ENCODE measurements around the gene S100A6.

Gene S100A6

GRCh38 chr1:153485863-153486262 is 49.9 kb downstream of the S100A6 start:
- Histone ChIP-seq H3K9me3 (ENCODE audit: low read length) (no peaks in the 10 kb centered on the region), H3K27ac (ENCODE audit: low read depth, low read length) (no peak overlapping the region), H3K9ac (ENCODE audit: low read length) (no peak overlapping the region)

More at GRCh38 chr1:153485863-153486262, 49.9 kb downstream of the S100A6 start:
- Histone ChIP-seq H3K36me3 (ENCODE audit: insufficient read depth, low read length) (no peaks in the 10 kb centered on the region), H3K27me3 (ENCODE audit: control insufficient read depth in 1 of 2, insufficient read depth in 2 of 2, low read length in 2 of 2) (no peaks in the 10 kb centered on the region), H3K4me3 (ENCODE audit: low read depth in 1 of 2, low read length in 2 of 2) (no peak overlapping the region), H3K4me1 (ENCODE audit: insufficient read depth, low read length) (peaks cover 14% of the 10 kb centered on the region)
